Omental fat pad (tissue), 4 donors: ENCODE results near the gene ZGLP1. TPM values are rescaled to one million over a fixed set of nuclear protein-coding genes. Genes with fewer than 3 reads are reported as not detected.
"Not testable (repeated sequence)": the region's sequence is repeated elsewhere in the genome, so short reads cannot be mapped to it uniquely, and the experiment has no call there.

Source experiments
- ATAC-seq: fragments of 150-250 bp; one replicate; pipeline ENCODE4 v1.9.1; 2016; ENCODE audit warnings: mild to moderate bottlenecking, moderate library complexity; ENCODE audit not compliant: low FRiP score
- DNase-seq: peaks from one replicate; pipeline ENCODE4 v3.0.0-alpha.2; 2019; ENCODE audit warnings: low spot score
- CTCF ChIP-seq, 3 donors: fragments of 450-650 bp; IDR thresholded peaks; one replicate each; pipeline ENCODE4 v1.5.1; 2016 to 2017; ENCODE audit warnings: antibody characterized with exemption in 3 of 3, mild to moderate bottlenecking in 3 of 3, moderate library complexity in 2 of 3
- total RNA-seq, 4 donors: library from RNA; depleted of rRNA; stranded (reverse); fragments of >200 nt; gene quantifications; one replicate each; pipeline ENCODE4 v1.1.0, GENCODE V29; 2016

ZGLP1 gene
- total RNA-seq, 4 donors from 2014 or later = 0.19 to 2.4 (median 0.94) TPM

GRCh38 chr19:10288662-10289166 lies 20.9 kb downstream of the ZGLP1 start:
- no peak for TF ChIP-seq CTCF (IDR thresholded peaks at IDR 0.05)
- ATAC-seq (no peak), DNase-seq (no peak)

- no peak for TF ChIP-seq CTCF (IDR thresholded peaks at IDR 0.05)
- DNase-seq = no peak
- peak; percentile 17 for ATAC-seq
These were observed 22.5 kb downstream of the ZGLP1 start, which contains the start of gene ICAM4 for GRCh38 chr19:10286803-10287737. Gene ICAM4 (plus strand): TSS chr19:10286955. CDS start chr19:10287013, 58 bp downstream.

GRCh38 chr19:10285393-10285792 lies 24.2 kb downstream of the ZGLP1 start:
- ATAC-seq = no peak
- TF ChIP-seq CTCF (IDR thresholded peaks at IDR 0.05) = no peak
- no peak for DNase-seq

GRCh38 chr19:10284960-10285278 lies 24.7 kb downstream of the ZGLP1 start:
- no peak for ATAC-seq
- no peak for DNase-seq
- TF ChIP-seq CTCF (IDR thresholded peaks at IDR 0.05) = no peak

- DNase-seq (no peak), ATAC-seq (no peak)
- TF ChIP-seq CTCF (IDR thresholded peaks at IDR 0.05) = no peak
These were observed 25.3 kb downstream of the ZGLP1 start for GRCh38 chr19:10284065-10284959.

GRCh38 chr19:10283301-10284064 lies 26.1 kb downstream of the ZGLP1 start:
- no peak for TF ChIP-seq CTCF (IDR thresholded peaks at IDR 0.05)
- ATAC-seq (no peak), DNase-seq (no peak)

GRCh38 chr19:10282043-10282442 lies 27.6 kb downstream of the ZGLP1 start:
- not testable (repeated sequence) for DNase-seq, ATAC-seq
